HUES64 (cell line): ENCODE results near the gene BACH2.

ENCODE experiments used
- H3K27ac ChIP-seq: 2 replicates; pipeline ENCODE4 v1.7.0; 2013; ENCODE audit warnings: low read depth, low read length, inconsistent platforms
- H3K27me3 ChIP-seq: 2 replicates; pipeline ENCODE4 v1.6.1; 2013; ENCODE audit warnings: mild to moderate bottlenecking, low read length; ENCODE audit not compliant: insufficient read depth
- H3K36me3 ChIP-seq: 2 replicates; pipeline ENCODE4 v1.6.1; 2013; ENCODE audit warnings: mild to moderate bottlenecking, low read length; ENCODE audit not compliant: insufficient read depth
- H3K4me1 ChIP-seq: 2 replicates; pipeline ENCODE4 v1.6.1; 2013; ENCODE audit warnings: mild to moderate bottlenecking, low read length, moderate library complexity; ENCODE audit not compliant: insufficient read depth
- H3K4me3 ChIP-seq: 2 replicates; pipeline ENCODE4 v1.5.1; 2013; ENCODE audit warnings: mild to moderate bottlenecking, low read length, moderate library complexity
- H3K9ac ChIP-seq: 2 replicates; pipeline ENCODE4 v1.6.1; 2013; ENCODE audit warnings: mild to moderate bottlenecking, low read depth, low read length
- H3K9me3 ChIP-seq: 2 replicates; pipeline ENCODE4 v1.6.1; 2013; ENCODE audit warnings: low read depth, low read length; ENCODE audit not compliant: insufficient read depth
- WGBS: fragments of 150-250, 120-280 bp; methylation state at CpG from one replicate; pipeline ENCODE4 v1.1.7; 2013; ENCODE audit warnings: missing lambda C conversion rate; 5-methylcytosine and 5-hydroxymethylcytosine counted together

The BACH2 gene

GRCh38 chr6:90179190-90180169, 117.2 kb downstream of the BACH2 start:
- H3K27me3 ChIP-seq = no peaks in the 10 kb centered on the region

GRCh38 chr6:90178384-90178855, 118.2 kb downstream of the BACH2 start:
- no peaks in the 10 kb centered on the region for H3K27me3 ChIP-seq
- H3K4me3 ChIP-seq = no peak overlapping the region
- H3K9me3 ChIP-seq = peaks cover 3% of the 10 kb centered on the region; the same call in 1 of the 2 replicates
- H3K36me3 ChIP-seq = no peaks in the 10 kb centered on the region
- H3K27ac ChIP-seq = no peak overlapping the region
- H3K4me1 ChIP-seq = no peaks in the 10 kb centered on the region
- 100% methylated on average over 4 of the region's 4 CpGs for WGBS
- H3K9ac ChIP-seq = no peak overlapping the region

More at GRCh38 chr6:90179190-90180169, 117.2 kb downstream of the BACH2 start:
- no peak overlapping the region for H3K4me3 ChIP-seq
- H3K36me3 ChIP-seq = no peaks in the 10 kb centered on the region
- H3K9ac ChIP-seq = no peak overlapping the region
- H3K27ac ChIP-seq = no peak overlapping the region
- H3K9me3 ChIP-seq = peaks cover 3% of the 10 kb centered on the region; the same call in 1 of the 2 replicates
- H3K4me1 ChIP-seq = no peaks in the 10 kb centered on the region
- WGBS = no CpG with 5 or more reads among the region's 1 CpG

GRCh38 chr6:90177544-90178383, 118.9 kb downstream of the BACH2 start:
- Histone ChIP-seq H3K4me1 (no peaks in the 10 kb centered on the region), H3K4me3 (no peak overlapping the region), H3K36me3 (no peaks in the 10 kb centered on the region), H3K9ac (no peak overlapping the region), H3K27me3 (no peaks in the 10 kb centered on the region), H3K27ac (no peak overlapping the region), H3K9me3 (peaks cover 3% of the 10 kb centered on the region; the same call in 1 of the 2 replicates)
- WGBS = 97% methylated on average over 11 of the region's 11 CpGs

GRCh38 chr6:90175627-90176538, 120.8 kb downstream of the BACH2 start:
- H3K9ac ChIP-seq = no peak overlapping the region
- H3K36me3 ChIP-seq = no peaks in the 10 kb centered on the region
- 85% methylated on average over 8 of the region's 8 CpGs for WGBS
- no peaks in the 10 kb centered on the region for H3K4me1 ChIP-seq
- no peaks in the 10 kb centered on the region for H3K27me3 ChIP-seq
- no peak overlapping the region for H3K27ac ChIP-seq
- peaks cover 3% of the 10 kb centered on the region; the same call in 1 of the 2 replicates for H3K9me3 ChIP-seq
- H3K4me3 ChIP-seq = no peak overlapping the region

GRCh38 chr6:90173262-90173925, 123.2 kb downstream of the BACH2 start:
- no peaks in the 10 kb centered on the region; the same call in 1 of the 2 replicates for H3K4me1 ChIP-seq
- no peak overlapping the region for H3K9ac ChIP-seq
- no peak overlapping the region for H3K4me3 ChIP-seq
- no peaks in the 10 kb centered on the region for H3K36me3 ChIP-seq
- H3K9me3 ChIP-seq = no peaks in the 10 kb centered on the region
- 93% methylated on average over 1 of the region's 3 CpGs for WGBS
- no peaks in the 10 kb centered on the region for H3K27me3 ChIP-seq
- no peak overlapping the region for H3K27ac ChIP-seq

GRCh38 chr6:90170601-90171000, 126.0 kb downstream of the BACH2 start:
- H3K4me1 ChIP-seq = no peaks in the 10 kb centered on the region; the same call in 1 of the 2 replicates
- no peak overlapping the region for H3K27ac ChIP-seq
- H3K4me3 ChIP-seq = no peak overlapping the region
- no peaks in the 10 kb centered on the region for H3K27me3 ChIP-seq
- H3K9me3 ChIP-seq = no peaks in the 10 kb centered on the region
- H3K36me3 ChIP-seq = no peaks in the 10 kb centered on the region
- H3K9ac ChIP-seq = no peak overlapping the region

GRCh38 chr6:90169374-90169773, 127.3 kb downstream of the BACH2 start:
- Histone ChIP-seq H3K27me3 (no peaks in the 10 kb centered on the region), H3K9ac (no peak overlapping the region), H3K27ac (no peak overlapping the region), H3K36me3 (no peaks in the 10 kb centered on the region), H3K9me3 (no peaks in the 10 kb centered on the region), H3K4me3 (no peak overlapping the region), H3K4me1 (no peaks in the 10 kb centered on the region; the same call in 1 of the 2 replicates)
- 80% methylated on average over 4 of the region's 4 CpGs for WGBS

- Histone ChIP-seq H3K4me1 (no peaks in the 10 kb centered on the region; the same call in 1 of the 2 replicates), H3K4me3 (no peak overlapping the region), H3K9ac (no peak overlapping the region), H3K9me3 (no peaks in the 10 kb centered on the region), H3K27me3 (no peaks in the 10 kb centered on the region), H3K36me3 (no peaks in the 10 kb centered on the region), H3K27ac (no peak overlapping the region)
- WGBS = 89% methylated on average over 4 of the region's 4 CpGs
Measured at GRCh38 chr6:90168693-90169131, 127.9 kb downstream of the BACH2 start.

GRCh38 chr6:90167514-90168379, 128.9 kb downstream of the BACH2 start:
- H3K36me3 ChIP-seq = no peaks in the 10 kb centered on the region
- 92% methylated on average over 4 of the region's 4 CpGs for whole genome bisulfite sequencing
- H3K4me1 ChIP-seq = peaks cover 6% of the 10 kb centered on the region
- no peak overlapping the region for H3K27ac ChIP-seq
- H3K9me3 ChIP-seq = no peaks in the 10 kb centered on the region
- no peaks in the 10 kb centered on the region for H3K27me3 ChIP-seq
- H3K9ac ChIP-seq = no peak overlapping the region
- H3K4me3 ChIP-seq = no peak overlapping the region
